ENCODE data around the gene MATR3.

DNA sequence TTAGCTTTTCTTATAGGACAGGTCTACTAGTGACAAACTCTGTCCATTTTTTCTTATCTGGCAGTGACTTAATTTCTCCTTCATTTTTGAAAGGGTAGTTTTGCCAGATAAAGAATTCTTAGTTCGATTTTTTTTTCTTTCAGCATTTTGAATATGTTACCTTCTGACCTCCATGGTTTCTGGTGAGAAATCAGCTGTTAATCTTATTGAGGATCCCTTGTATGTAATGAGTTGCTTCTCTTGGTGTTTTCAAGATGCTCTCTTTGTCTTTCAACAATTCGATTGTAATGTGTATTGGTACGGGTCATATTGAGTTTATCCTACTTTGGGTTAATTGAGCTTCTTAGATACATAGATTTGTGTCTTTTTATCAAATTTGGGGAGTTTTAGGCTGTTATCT lies 60.6 kb downstream of the MATR3 start:
- TF ChIP-seq, protein P1, sequence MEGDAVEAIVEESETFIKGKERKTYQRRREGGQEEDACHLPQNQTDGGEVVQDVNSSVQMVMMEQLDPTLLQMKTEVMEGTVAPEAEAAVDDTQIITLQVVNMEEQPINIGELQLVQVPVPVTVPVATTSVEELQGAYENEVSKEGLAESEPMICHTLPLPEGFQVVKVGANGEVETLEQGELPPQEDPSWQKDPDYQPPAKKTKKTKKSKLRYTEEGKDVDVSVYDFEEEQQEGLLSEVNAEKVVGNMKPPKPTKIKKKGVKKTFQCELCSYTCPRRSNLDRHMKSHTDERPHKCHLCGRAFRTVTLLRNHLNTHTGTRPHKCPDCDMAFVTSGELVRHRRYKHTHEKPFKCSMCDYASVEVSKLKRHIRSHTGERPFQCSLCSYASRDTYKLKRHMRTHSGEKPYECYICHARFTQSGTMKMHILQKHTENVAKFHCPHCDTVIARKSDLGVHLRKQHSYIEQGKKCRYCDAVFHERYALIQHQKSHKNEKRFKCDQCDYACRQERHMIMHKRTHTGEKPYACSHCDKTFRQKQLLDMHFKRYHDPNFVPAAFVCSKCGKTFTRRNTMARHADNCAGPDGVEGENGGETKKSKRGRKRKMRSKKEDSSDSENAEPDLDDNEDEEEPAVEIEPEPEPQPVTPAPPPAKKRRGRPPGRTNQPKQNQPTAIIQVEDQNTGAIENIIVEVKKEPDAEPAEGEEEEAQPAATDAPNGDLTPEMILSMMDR (IDR thresholded peaks at IDR 0.05; ENCODE audit: low read depth, low read length): no peak
- no peak for TF ChIP-seq EZH2phosphoT487 (IDR thresholded peaks at IDR 0.05; ENCODE audit: low read depth)

All from OCI-LY3 (cell line).